Globus pallidus (tissue), 1 donor: ENCODE measurements around the gene LMTK2.

Experiments used
- DNase-seq: peaks from one replicate; pipeline ENCODE4 v3.0.0-alpha.2; 2015; ENCODE audit warnings: low spot score

Gene LMTK2

GRCh38 chr7:98106647-98107312 is at the start of gene LMTK2:
LMTK2 (plus strand) TSS chr7:98106862; CDS start chr7:98107178, 316 bp downstream.
- peak; percentile 87 for DNase-seq

DNA sequence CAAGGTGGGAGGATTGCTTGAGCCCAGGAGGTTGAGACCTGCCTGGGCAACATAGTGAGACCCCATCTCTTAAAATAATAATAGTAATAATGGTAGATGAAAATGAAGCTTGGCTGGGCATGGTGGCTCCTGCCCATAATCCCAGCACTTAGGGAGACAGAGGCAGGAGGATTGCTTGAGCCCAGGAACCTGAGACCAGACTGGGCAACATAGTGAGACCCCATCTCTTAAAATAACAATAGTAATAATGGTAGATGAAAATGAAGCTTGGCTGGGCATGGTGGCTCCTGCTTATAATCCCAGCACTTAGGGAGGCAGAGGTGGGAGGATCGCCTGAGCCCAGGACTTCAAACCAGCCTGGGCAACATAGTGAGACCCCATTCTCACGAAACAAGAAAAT is 49.5 kb upstream of the LMTK2 start:
- DNase-seq = no peak

GRCh38 chr7:98058186-98058585 is 48.5 kb upstream of the LMTK2 start:
- DNase-seq = no peak

DNA sequence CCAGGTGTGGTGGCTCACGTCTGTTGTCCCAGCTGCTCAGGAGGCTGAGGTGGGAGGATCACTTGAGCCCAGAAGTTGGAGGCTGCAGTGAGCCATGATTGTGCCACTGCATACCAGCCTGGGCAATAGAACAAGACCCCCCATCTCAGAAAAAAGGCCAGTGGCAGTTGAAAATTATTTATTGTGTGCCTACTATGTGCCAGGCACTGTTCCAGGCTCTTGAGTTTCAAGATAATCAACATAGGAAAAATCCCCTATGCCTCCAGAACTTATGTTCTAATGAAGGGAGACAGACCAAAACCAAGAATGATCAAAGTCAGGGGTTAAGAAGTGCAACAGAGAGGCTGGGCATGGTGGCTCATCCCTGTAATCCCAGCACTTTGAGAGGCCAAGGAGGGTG is 42.4 kb upstream of the LMTK2 start:
- no peak for DNase-seq

DNA sequence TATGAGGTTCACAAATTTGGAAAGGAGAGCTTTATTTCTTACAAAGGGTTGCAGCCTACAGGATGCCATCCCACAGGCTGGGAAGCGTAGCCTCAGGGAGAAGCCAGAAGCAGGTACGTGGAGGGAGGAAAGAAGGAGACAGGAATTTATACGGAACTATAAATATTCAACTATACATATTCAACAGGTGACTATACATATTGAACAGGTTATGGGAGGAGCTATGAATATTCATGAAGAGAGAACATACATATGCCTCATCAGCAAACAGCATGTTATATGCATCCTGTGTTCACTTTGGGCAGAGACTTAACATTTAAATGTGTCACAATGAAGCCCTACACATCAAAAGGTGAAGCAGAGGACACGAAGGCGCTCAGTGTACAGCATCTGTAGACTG is 40.5 kb upstream of the LMTK2 start:
- DNase-seq = no peak

DNA sequence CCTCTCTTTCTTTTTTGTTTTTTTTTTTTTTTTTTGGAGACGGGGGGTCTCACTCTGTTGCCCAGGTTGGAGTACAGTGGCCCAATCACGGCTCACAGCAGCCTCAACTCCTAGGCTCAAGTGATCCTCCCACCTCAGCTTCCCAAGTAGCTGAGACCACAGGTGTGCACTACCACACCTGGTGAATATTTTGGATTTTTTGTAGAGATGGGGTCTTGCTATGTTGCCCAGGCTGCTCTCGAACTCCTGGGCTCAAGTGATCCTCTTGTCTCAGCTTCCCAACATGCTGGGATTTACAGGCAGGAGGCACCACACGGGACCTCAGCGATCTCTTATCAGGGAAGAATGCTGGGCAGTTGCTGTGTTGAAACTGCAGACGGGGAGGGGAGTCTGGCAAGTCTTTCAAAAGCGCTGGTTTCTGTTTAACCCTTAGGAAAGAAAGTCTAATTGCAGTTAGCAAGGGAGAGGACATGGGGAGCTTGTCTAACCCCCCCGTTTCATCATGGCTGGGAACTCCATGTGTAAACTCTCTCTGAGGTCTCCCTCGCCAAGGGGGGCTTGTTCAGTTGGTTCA is 39.6 kb upstream of the LMTK2 start:
- DNase-seq = no peak

GRCh38 chr7:98073047-98073446 is 33.6 kb upstream of the LMTK2 start:
- DNase-seq = no peak

- no peak for DNase-seq
These were observed 30.9 kb upstream of the LMTK2 start for GRCh38 chr7:98075801-98076200.

GRCh38 chr7:98077762-98078161 is 28.9 kb upstream of the LMTK2 start:
- no peak for DNase-seq

DNA sequence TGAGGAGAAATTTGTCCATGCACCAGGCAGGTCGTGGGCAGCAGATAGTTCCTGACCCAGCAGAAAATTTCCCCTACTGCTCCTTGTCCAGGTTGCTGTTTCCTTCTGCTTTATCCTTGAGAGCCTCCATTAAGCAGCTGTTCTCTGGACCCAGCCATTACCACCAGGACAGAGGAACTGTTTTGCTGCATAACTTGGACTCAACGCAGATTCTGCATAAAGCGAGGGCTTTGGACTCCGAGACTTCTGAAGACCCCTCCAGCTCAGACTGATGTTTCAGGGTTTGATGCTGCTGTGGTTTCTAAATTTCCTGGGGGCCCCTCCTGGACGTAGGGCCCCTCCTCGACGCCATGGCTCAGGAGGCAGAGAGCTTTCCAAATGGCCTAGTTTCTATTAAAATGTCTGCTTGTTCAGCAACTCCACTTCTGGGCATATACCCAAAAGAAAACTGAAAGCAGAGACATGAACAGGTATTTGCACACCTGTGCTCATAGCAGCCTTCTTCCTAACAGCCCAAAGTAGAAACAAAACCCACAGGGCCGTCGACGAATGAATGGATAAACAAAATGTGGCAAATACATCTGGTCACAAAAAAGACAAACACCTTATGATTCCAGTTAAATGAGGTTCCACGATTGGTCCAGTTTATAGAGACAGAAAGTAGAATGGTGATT is 28.3 kb upstream of the LMTK2 start:
- DNase-seq = no peak

DNA sequence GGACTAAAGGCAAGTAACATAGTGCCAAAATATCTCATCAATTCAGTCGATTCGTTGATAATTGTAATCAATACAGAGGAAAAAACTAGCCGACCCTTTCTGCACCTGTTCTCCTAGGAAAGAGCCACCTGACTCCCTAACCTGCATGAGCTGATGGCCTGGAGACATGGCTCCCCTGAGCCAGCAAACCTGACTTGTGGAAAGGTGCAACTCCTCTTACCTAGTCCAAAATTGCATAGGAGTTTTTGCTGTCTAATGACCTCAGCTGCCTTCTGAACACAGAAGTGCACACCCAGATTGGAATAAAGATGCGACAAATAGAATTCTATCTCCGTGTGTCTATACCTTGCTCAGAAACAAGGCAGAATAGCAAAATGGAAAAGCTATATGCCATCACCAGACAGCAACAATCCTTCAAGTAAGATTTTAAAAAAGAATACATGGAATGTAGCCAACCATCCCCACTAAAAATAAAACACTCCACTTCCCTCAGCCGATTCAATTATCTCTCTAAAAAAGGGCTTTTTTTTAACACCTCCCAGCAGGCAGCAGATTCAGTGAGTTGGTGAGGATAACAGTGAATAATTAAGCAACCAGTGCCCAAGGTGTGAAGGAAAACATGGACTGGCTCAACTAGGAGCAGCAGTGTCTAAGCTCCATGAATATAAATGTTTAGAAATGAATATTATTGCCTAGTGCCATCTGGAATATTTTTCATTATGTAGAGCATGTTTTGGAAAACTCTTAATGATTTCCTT is 26.6 kb upstream of the LMTK2 start:
- no peak for DNase-seq

GRCh38 chr7:98081319-98081718 is 25.3 kb upstream of the LMTK2 start:
- no peak for DNase-seq

DNA sequence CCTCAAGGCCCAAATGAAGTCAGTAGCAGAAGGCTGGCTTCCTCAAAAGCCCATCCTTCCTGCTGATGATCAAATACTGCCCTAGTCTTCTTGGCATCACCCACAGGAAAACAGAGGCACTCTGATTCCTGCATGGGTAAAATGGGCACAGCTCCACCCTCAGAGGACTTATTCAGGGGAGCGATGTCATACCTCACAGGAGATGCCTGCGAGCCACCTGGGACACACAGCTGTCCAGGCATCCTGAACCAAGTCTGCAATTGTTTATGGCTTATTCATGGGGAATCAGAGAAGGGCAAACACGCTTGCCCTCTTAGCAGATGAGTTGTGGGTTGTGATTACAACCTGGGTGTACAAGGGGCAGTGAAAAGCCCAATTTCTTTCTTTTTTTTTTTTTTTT is 22.0 kb upstream of the LMTK2 start:
- DNase-seq = no peak

GRCh38 chr7:98085674-98086073 is 21.0 kb upstream of the LMTK2 start:
- DNase-seq = no peak

DNA sequence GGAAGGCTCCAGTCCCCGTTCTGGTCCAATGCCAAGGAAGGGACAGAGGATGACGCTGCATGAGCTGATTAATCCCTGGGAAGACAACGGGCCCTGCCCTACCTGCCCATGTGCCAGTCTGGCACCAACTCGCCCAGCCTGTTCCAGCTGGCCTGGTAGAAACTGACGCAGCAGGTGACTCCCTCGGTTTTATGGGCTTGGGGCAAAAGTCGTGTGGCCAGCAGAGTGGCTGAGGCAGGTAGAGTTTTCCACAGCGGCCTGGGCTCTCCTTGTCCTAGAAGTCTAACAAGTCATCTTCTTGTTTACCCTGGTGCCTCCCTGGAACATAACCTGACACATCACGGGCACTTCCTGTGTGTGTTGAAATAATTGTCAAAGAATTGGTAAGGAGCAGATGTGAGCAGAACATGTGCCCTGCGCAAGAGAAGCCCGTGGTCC is 20.4 kb upstream of the LMTK2 start:
- no peak for DNase-seq

DNA sequence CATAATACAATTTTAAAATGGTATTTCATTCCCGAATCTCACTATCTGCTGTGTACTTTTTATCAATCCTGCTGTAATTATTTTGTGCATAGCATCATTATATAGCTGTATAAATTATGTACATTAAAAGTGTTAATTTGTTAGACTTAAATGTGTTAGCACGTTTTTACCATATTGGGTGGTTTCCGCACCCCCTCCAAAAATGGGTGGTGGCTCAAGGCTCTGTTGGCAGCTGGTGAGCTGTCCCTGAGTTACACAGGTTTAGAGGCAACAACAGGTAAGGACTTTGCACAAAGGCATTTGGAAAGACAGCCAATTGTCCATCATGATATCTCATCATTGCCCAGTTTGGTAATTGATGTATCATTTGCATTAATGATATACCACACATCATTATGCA is 18.6 kb upstream of the LMTK2 start:
- DNase-seq = no peak

- DNase-seq = no peak
These were observed 16.5 kb upstream of the LMTK2 start for GRCh38 chr7:98090116-98090515.

DNA sequence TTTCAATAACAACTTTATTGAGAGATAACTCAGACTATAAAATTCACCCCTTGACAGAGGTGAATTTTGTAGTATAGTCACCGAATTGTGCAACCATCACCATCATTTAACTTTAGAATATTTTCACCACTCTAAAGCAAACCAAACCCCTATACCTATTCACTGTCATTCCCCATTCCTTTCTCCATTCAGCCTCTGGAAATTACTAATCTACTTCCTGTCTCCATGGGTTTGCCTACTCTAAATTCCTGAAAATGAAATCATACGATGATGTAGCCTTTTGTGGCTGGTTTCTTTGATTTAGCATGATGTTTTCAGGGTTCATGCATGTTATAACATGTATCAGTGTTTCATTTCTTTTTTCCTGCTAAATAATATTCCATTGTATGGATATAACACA is 15.6 kb upstream of the LMTK2 start:
- DNase-seq = no peak

GRCh38 chr7:98091523-98091922 is 15.1 kb upstream of the LMTK2 start:
- no peak for DNase-seq

GRCh38 chr7:98097042-98097645 is 9.5 kb upstream of the LMTK2 start:
- DNase-seq = no peak

GRCh38 chr7:98100088-98100487 is 6.6 kb upstream of the LMTK2 start:
- DNase-seq = no peak

DNA sequence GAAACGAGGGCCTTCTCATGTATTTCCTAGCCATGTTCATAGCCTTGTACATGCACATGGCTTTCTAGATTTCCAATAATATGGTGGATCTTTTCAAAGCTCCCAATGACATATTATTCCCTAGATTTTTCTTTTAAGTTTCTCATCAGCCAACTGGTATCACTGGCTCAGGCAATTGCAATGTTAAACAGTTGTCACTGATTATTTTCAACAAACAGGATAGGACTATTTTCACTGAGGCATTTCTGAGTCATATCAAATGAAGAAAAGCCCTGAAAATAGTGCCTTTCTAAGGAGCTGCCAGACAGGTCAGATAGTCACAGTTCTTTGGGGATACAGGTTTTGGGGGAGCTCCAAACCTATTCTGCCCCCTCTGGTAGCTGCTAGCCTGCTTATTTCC is 4.5 kb upstream of the LMTK2 start:
- no peak for DNase-seq
